ENCODE results near the gene RIPOR3.
"Not testable (repeated sequence)": the region's sequence is repeated elsewhere in the genome, so short reads cannot be mapped to it uniquely, and the experiment has no call there.

Gene RIPOR3

DNA sequence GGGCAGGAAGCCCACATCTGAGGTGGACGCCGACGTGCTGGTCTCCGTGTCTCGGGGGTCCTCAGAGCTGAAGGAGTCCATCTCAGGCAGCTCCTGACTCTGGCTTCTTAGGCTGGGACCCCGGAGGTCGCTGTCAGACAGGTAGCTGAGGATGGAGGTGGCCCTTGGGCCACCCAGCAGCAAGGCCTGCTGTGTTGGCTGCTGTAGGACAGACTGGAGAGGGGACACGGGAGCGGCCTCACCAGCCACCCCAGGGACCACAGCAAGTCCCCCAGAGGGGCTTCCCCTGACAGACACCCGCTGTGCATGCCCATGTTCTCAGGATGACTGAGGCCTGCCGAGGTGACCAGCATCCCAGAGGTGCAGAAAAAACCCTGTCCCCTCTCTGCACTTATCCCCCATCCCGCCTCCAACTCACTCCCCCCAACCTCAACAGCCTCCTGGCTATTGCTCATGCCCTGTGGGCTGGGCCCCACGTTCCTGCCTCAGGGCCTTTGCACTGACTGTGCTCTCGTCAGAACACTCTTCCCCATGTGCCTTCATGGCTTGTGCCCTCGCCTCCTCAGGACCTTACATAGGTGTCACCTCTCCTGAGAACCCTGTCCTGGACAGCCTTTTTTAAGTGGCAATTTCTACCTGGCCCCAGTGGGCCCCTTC, 88.8 kb downstream of the RIPOR3 start:
- DNase-seq: no peak

DNA sequence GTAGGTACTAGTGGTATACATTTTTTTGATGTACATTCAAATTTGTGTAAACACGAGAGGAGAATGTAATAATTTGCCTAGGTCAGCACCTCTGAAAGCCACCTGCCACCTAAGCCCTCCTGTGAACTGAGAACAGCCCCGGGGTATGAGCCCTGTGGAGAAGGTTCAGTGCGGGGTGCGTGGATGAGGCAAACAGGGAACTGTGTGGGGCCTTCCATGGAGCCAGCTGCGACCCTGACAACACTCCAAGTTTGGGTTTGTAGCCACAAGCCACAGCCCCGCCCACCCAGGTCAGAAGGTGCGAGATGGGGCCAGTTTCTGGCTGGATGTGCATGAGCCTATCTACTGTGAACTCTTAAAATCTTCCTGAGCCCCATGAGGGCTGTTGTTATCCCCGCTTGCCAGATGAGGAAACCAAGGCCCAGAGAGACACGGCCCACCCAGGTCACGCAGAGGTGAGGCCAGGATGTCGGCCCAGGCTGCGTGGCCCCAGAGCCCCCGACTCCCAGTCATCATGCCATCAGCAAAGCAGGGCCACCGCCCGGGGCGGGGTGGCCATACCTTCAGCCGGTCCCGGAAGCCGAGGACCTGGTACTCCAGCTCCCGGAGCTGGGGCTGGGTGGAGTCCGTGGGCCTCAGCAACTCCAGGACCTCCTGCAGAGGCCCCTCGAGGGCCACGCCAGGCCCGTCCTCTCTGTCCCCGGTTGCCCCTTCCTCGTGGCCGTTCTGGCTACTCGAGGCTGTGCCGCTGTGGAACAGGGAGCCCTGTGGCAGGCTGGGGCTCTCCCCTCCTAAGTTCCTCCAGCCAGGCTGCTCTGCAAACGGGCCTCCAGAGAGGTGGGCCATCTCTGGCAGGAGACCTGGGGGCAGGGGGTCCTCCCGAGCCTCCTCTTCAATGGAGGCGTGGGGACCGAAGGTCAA, 89.6 kb downstream of the RIPOR3 start:
- DNase-seq: no peak

DNA sequence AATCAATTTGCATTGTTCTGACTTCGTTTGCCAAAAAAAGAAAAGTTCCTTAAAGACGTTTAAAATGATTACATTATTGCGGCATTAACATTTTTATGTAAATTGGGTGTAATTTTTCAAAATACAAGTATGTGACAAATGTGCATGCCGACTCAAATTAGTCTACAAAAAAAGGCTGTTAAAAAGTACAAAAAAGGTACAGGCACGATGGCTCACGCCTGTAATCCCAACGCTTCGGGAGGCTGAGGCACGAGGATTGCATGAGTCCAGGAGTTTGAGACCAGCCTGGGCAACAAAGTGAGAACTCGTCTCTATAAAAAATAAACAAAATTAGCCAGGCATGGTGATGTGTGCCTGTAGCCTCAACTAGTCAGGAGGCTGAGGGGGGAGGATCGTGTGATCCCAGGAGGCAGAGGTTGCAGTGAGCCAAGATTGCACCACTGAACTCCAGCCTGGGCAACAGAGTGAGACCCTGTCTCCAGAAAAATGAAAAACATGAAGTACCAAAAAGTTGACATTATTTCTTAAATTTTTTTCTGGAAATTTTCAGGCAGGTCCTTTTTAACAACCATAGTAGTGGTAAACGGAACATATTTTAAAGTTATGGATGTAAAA, 91.0 kb downstream of the RIPOR3 start:
- no peak for DNase-seq

DNA sequence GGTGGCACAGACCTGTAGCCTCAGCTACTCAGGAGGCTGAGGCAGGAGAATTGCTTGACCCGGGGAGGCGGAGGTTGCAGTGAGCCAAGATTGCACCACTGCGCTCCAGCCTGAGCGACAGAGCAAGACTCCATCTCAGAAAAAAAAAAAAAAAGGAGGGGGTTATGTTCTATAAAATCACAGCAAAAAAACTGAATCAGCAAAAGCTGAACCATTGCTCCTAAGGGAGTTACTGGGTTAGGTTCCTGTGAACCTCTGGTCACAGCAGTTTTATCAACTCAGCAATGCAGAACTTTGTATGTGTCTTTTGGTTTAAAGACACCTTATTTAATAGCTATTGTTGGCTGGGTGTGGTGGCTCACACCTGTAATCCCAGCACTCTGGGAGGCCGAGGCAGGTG, 92.6 kb downstream of the RIPOR3 start:
- DNase-seq: not testable (repeated sequence)

DNA sequence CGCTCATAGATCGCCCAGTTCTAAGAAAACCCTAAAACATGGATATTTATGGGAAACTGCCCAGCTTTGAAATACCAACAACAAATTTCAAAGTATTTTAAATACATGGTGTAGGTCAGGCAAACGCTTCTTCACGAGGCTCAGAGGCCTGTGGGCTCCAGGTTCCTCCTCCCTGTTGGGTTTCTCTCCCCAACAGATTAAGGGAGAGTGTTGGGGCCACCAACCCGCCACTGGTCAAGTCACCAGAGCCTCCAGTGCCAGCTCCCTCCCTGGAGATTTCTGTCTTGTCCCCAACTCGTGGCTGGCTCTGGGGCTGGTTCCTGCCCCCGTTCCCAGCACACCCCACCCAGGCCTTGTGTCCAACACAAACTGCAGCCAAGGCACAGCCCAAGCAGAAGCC, 93.3 kb downstream of the RIPOR3 start:
- DNase-seq: no peak

DNA sequence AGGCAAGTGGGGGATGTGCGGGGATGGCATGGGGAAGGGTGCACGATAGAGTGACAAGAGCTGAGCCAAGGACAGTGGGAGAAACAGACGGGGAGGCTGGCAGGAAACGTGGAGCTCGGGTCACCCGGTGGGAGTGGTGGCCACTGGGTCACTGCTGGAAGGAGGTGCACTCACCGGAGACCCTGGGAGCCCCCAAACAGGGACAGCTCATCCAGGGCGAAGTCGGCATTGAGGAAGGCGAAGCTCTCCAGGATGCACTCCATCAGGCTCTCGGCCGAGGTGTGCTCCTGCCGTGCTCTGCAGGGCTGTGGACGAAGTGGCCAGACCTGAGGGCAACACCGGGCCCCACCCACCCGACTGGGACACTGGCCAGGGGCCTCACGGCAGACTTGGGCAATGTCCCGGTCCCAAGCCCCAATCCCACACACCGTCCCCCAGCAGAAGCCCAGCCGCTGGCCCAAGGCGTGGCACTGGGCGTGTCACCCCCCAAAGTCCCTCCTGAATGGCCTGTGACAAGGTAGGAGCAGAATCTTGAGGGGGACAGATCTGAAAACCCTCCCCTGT, 93.9 kb downstream of the RIPOR3 start:
- no peak for DNase-seq

DNA sequence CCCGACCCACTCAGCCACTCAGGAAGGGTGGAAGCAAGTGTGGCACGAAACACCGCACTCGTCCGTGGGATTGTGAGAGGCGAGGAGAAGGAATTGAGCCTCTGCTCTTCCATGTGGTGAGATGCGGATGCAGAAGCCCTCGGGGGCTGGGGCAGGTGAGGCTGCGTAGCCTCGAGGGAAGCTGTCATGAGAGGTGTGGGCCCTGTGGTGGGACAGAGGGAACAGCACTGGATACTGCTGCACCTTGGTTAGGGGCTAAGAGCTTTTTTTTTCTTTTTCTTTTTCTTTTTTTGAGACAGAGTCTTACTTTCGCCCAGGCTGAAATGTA, 94.7 kb downstream of the RIPOR3 start:
- no peak for DNase-seq

DNA sequence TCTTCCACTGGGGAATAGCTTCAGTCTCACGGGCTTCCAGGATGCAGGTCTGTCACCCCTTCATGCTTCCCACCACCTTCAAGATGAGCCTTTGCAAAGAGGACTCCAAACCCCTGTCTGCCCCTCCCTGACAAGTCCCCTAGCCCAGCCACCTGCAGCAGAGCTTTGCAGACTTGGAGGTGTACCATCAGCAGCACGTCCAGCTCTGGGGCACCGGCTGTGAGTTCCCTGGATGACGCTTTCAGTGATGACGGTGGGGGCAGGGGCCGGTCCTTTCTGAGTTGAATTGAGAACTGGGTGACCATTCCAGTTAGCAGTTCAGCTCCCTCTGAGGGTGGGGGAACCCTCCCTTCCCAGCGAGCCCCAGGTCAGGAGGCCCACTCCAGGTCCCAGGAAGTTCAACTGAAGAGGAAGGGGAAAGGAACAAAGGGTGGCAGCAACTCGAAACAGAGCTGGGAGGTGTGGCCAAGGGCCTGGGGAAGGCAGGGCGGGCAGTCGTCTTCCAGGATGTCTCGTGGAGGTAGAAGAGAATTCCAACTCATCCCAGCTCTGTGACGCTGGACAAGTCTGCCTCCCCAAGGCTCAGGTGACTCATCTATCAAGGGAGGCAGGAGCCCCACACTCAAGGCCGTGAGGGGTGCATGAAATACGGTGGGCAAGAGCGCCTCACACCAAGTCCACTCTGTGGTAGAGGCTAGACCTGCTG, 95.2 kb downstream of the RIPOR3 start:
- no peak for DNase-seq

DNA sequence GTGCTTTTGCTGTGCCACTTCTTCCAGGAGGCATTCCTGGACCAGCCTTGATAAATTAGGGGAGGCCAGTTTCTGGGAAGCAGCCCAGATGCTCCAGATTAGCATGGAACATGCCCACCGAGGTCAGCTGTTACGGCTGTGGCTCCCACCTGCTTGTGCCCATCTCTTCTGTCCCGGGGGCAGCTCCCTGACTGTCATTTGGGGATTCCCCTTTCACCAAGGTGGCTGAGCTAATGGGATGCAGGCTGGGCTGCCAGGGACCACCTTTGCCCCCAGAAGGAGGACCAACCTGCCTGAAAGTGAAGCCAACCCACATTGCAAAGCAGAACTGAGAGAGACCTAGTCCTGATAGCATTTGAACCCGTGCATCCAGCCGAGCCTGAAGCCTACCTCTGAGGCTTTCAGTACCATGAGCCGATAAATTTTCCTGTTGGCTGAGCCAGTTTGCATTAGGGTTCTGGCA, 95.9 kb downstream of the RIPOR3 start:
- DNase-seq: no peak

DNA sequence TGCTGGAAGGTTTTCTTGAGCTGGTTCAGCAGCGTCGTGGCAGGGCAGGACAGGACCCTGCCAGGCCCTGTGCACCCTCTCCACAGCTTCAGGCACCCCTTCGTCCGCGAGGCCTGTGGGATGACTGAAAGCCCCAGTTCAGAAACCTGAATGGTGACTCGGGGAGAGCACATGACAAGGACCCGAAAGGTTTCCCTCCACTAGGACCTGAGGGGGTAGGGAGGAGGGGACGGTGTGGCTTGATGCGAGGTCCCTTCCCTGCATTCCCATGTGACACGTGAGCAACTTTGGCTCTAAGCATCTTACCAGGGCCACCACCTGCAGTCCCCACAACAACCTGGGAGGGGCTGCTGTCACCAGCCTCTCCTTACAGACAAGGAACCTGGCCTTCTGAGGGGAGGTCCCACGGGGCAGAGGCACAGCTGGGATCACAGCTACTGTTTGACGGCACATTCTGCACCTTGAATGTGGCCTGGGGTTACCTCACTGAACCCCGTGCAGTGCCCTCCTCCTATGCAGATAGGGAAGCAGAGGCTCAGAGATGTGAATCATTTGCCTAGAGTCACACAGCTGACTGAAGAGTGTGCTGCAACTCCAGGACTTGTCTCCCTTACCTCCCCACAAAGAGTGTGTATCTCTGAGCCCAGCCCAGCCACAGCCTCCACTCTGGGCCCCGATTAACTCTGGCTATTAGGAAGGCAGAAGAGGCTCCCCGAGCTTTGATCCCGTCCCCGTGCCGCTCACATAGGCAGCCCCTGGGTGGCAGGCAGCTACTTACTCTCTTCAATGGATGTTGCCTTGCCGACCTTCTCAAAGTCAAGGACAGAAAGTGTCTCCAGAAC, 96.5 kb downstream of the RIPOR3 start:
- no peak for DNase-seq

DNA sequence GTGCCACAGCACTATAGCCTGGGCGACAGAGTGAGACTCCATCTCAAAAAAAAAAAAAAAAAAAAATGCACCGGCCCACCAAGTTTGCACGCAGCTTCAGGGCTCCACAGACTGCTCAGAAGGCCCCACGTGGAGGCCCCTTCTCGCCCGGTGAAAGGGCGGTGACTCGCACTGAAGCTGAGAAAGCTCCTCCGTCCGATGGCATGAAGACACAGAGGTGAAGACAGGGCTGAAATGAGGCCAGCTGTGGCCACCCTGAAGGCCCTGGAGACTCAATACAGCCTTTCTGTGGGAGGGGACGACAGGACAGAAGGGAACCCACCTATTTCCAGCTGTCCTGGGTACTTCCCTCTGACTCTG, 97.1 kb downstream of the RIPOR3 start:
- DNase-seq: no peak

DNA sequence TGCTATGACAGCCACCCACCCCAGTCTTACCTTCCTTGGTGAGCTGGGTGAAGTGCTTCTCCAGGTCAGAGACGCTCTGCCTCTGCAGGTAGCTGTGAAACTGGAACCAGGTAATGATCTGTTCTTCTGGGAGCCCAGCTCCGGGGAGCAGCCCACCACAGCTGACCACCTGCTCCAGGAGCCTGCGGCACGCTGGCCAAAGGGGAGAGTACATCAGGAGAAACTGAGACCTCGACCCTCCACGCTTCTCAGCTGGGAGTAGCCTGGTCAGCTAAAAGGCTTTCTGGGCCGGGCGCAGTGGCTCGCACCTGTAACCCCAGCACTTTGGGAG, 98.4 kb downstream of the RIPOR3 start:
- DNase-seq: no peak

DNA sequence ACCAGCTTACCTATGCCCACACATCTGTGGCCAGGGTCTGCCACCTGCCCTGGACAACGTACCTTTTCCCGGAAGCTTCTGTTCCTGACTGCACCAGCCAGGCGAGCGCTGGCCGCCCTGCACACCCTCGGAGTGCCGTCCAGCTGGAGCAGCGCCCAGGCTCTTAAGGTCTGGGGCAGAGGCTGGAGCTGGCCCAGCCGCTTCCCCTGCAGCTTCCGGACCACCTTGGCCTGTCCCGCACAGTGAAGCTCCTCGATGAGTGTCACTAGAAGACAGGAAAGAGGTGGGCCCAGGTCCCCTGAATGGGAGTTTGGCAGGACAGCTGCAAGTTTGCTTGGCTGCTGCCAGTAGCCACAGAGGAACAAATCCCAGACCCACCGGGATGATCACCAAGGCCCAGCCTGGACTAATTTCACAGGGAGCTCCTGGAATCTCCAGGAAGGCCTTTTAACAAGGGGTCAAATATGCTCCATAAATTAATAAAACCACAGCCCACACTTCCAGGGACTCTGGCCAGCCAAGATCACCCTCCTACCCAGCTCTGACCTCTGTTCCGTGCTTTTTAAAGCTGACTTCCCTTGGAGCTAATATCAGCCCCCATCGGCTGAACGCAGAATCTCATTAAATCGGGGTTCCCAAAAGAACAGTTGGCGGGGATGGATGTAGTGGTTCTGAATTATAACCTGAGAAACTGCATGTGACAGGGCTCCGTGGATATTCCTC, 98.9 kb downstream of the RIPOR3 start:
- DNase-seq: no peak

DNA sequence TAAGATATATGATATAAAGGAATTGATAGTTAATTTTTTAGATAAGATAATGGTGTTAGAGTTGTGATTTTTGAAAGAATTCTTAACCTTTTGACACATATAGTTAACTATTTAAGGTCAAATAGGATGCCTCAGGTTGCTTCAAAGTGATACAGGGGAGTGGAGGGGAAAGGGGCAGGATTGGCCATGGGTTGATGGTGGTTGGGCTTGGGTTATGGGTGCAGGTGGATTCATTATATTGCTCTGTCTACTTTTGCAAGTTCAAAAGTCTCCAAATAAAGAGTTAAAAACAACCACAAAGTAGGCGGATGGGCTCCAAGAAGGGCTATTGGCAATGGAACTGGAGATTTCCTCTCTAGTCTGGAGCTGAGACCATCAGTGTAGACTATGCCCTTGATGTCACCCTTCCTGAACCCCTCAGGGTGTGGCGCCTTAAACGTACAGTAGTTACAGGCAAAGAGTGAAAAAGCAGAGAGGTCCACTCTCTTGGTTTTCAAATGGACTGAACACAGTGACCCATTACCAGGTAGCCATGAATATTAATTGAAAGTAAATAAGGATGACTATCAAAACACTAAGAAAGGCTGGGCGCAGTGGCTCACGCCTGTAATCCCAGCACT, 100.0 kb downstream of the RIPOR3 start:
- no peak for DNase-seq

DNA sequence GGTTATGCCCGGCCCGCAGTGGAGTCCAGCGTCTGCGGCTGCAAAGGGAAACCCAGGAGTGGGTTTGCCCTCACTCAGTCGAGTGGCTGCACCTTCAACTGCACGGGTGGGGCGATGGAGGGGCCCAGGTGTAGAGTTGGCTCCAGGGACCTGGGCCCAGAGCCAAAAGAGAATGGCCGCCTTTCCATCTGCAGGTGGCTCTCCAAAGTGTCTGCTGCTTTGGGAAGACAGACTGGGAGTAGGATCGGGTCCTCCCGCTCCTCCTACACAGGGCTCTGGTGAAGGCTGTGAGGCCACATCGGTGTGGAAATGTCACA, 101.0 kb downstream of the RIPOR3 start:
- DNase-seq: no peak

DNA sequence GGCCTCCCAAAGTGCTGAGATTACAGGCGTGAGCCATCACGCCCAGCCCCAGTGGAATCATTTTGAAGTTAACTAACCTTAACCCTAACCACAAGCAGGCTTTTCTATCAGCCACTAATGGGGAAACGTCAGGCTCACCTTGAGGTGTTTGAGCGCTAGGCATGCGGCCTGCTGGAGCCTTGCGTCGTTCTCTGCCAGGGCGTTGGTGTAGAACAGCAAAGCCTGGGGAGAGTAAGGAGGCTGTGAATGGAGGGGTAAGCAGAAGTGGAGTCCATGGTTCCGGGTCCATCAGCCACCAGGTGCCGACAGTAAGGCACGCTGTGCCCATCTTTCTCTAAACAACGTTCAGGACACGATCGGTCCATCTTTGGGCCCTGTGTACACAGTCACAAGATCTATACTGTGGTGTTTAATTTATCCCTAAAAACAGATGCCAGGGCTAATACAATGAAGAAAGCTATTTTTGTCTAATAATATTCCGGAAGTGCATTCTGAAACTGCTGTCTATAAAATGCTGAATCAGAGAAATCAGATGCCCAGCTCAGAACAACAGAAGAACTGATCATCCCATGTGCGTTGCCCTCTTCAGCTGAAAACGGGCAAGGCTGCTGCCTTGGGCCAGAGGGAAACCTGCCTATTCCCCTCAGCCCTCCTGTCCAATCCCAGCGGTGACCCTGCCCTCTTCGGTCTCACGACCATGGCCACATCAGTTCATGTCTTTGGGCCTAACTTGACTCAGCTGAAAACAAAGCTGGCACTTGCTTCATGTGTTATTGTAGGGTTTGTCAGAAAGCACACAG, 101.6 kb downstream of the RIPOR3 start:
- no peak for DNase-seq

DNA sequence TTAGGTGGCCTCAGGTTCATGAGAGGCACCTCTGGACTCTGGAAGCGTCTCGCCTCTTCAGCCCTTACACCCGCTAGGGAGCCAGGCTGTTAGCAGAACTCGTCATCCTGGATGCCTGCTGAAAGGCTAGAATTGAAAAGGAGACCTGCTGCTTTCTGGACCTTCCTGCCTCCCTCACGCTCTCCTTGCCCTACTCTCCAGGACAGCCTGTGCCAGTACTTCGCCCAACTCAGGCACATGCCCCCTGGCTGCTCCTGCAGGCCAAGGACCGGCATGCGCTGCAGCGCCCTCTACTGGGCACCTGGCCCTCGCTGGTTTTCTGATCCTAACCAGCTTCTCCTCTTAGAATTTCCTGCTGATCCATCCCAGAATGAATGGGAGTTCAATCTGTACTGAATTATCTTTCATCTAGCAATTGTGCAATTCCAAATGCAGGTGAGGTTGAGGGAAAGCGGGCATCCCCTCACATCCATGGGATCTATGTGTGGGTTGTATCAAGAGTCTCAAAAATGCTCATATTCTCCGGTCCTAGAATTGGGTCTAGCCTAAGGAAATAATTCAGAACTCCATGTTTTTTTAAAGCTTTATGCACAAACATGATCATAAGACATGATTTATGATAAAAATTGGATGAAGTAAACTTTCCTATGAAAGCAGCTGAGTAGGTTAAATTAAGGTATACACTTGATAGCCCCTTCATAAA, 103.2 kb downstream of the RIPOR3 start:
- DNase-seq: no peak

DNA sequence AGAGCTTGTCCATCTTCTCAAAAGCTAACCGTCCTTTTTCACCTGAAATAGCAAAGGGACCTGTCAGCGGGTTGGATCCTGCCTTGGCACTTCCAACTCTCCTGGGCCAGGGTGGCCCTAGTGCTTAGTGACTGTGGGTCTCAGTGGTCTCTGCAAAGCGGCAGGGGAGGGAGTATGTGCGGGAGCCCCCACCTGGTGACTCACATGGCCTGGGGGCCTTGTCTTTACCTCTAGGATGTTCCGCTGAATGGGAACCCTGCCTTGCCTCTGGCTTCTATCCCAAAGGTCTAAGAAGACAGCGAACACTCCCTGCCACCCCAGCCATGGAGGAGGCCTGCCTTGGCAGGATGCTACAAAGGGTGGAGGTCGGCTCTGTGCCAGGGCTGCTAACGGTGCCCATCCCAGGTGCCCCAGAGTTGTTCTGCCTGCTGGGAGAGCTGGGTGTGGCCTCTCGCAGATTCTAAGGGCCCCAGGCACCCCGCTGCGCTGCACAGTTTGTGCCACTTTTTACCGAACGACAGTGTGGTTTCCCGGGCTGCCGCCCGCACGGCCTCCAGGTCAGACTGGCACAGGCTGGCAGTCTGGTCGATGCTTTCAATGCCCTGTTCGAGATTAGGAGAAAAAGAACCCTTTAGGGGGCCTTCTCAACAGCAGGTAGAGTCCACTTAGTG, 103.9 kb downstream of the RIPOR3 start:
- no peak for DNase-seq

DNA sequence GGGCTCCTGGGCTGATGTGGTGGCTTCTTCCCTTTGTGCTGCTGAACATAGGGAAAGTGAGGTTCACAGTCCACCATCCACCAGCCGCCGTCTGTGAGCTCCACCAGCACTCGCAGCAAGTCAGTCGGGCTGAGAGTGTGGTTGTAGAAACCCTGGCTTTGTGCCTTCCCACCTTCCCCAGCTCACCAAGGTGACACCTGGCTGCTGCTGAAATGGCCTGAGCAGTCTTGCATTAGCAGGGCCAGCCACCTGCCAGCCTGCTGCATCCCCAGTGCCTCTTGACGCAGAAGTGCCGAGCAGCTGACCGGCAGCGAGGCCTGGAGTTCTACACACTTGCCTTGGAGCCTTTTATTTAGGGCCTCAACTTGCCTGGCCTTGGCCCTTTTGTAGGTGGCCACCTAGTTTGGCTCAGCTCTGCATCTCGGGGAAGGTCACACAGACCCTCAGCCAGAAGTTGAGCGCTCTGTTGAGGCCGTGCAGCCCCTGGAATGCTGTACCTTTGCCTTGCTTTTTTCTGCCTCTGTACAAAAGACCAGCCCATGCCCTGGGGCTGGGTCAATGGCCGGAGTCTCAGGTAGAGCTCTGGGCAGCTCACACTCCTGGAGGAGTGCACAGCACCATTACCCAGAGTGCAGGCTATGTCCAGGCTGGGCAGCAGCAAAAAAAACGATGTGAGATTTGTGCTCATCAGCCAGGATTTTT, 104.7 kb downstream of the RIPOR3 start:
- no peak for DNase-seq

Data from NCI-H748 treated with DMSO at 0.1 percent for 48 hours (cell line).